Neural progenitor cell (in vitro differentiated cells): Measurements from ENCODE around the gene GPR162. TPM values are rescaled to one million over a fixed set of nuclear protein-coding genes. Genes with fewer than 3 reads are reported as not detected.

Experiments
- DNase-seq: peaks from one replicate; pipeline ENCODE4 v3.0.0-alpha.2; 2016; ENCODE audit warnings: low spot score
- H2AFZ ChIP-seq: fragments of 200-600 bp; sonication (generic); replicated peaks from 2 replicates; pipeline ENCODE4 v1.6.1; 2016; ENCODE audit warnings: antibody characterized with exemption
- H3F3A ChIP-seq: fragments of 200-600 bp; sonication (generic); 2 replicates; pipeline ENCODE4 v1.6.1; 2016; ENCODE audit warnings: antibody characterized with exemption, low read depth
- H3K27ac ChIP-seq: fragments of 200-600 bp; sonication (generic); 2 replicates; pipeline ENCODE4 v1.5.1; 2016; ENCODE audit warnings: mild to moderate bottlenecking
- H3K27me3 ChIP-seq: fragments of 200-600 bp; sonication (generic); 2 replicates; pipeline ENCODE4 v1.6.1; 2016; ENCODE audit warnings: mild to moderate bottlenecking, moderate library complexity
- H3K36me3 ChIP-seq: fragments of 200-600 bp; sonication (generic); 2 replicates; pipeline ENCODE4 v1.5.1; 2016
- H3K4me1 ChIP-seq: fragments of 200-600 bp; sonication (generic); 2 replicates; pipeline ENCODE4 v1.6.1; 2016; ENCODE audit warnings: mixed run types
- H3K4me2 ChIP-seq: fragments of 200-600 bp; sonication (generic); 2 replicates; pipeline ENCODE4 v1.6.1; 2016
- H3K4me3 ChIP-seq: fragments of 200-600 bp; sonication (generic); 2 replicates; pipeline ENCODE4 v1.5.1; 2016
- H3K79me2 ChIP-seq: fragments of 200-600 bp; sonication (generic); 2 replicates; pipeline ENCODE4 v1.6.1; 2016; ENCODE audit warnings: low read depth
- H3K9ac ChIP-seq: fragments of 200-600 bp; sonication (generic); 2 replicates; pipeline ENCODE4 v1.6.1; 2016
- H3K9me3 ChIP-seq: fragments of 200-600 bp; sonication (generic); 2 replicates; pipeline ENCODE4 v1.5.1; 2016; ENCODE audit warnings: low read depth
- H4K20me1 ChIP-seq: fragments of 200-600 bp; sonication (generic); 2 replicates; pipeline ENCODE4 v1.6.1; 2016; ENCODE audit warnings: low read depth
- H3K27ac Mint-ChIP-seq: 3 replicates; pipeline ENCODE4 v1.8.0; 2021; ENCODE audit warnings: mixed read lengths
- H3K27me3 Mint-ChIP-seq: 2 replicates; pipeline ENCODE4 v1.8.0; 2022; ENCODE audit warnings: low read depth, mild to moderate bottlenecking, inconsistent platforms, moderate library complexity, mixed read lengths; ENCODE audit not compliant: insufficient read depth
- H3K36me3 Mint-ChIP-seq: 3 replicates; pipeline ENCODE4 v1.8.0; 2021; ENCODE audit warnings: mixed read lengths
- H3K4me1 Mint-ChIP-seq: 3 replicates; pipeline ENCODE4 v1.8.0; 2021; ENCODE audit warnings: mixed read lengths
- H3K4me3 Mint-ChIP-seq: 3 replicates; pipeline ENCODE4 v1.8.0; 2021; ENCODE audit warnings: mild to moderate bottlenecking, moderate library complexity, mixed read lengths
- H3K9me3 Mint-ChIP-seq: 3 replicates; pipeline ENCODE4 v1.8.0; 2020; ENCODE audit warnings: mixed read lengths
- CTCF ChIP-seq: fragments of 200-600 bp; sonication (generic); IDR thresholded peaks from 2 replicates; pipeline ENCODE4 v1.5.1; 2017; ENCODE audit warnings: antibody characterized with exemption, mild to moderate bottlenecking
- EZH2 ChIP-seq: fragments of 200-600 bp; sonication (generic); IDR thresholded peaks from 2 replicates; pipeline ENCODE4 v1.6.1; 2017; ENCODE audit warnings: antibody characterized with exemption, mild to moderate bottlenecking, moderate library complexity
- EZH2phosphoT487 ChIP-seq: fragments of 200-600 bp; sonication (generic); IDR thresholded peaks from 2 replicates; pipeline ENCODE4 v1.6.1; 2017; ENCODE audit warnings: antibody characterized with exemption
- total RNA-seq: library from RNA; depleted of rRNA; stranded (reverse); fragments of >200 nt; gene quantifications from 2 replicates; pipeline ENCODE4 v1.2.3, GENCODE V29; 2015; ENCODE audit warnings: low replicate concordance

The GPR162 gene
- total RNA-seq, 1 donor from 2014 or later, result 10.0 TPM

GRCh38 chr12:6799147-6799546, 22.5 kb upstream of the GPR162 start:
- Histone ChIP-seq H3K36me3 (no peaks in the 10 kb centered on the region), H3K79me2 (no peaks in the 10 kb centered on the region), H4K20me1 (no peaks in the 10 kb centered on the region), H3K4me2 (no peak overlapping the region), H3K9ac (no peak overlapping the region), H3K4me1 (no peaks in the 10 kb centered on the region), H3F3A (peaks cover 3% of the 10 kb centered on the region), H3K4me3 (no peak overlapping the region), H3K9me3 (no peaks in the 10 kb centered on the region), H2AFZ (no peak overlapping the region), H3K27me3 (no peaks in the 10 kb centered on the region), H3K27ac (no peak overlapping the region)
- DNase-seq, result no peak
- Mint-ChIP-seq H3K27ac (no peak overlapping the region), H3K4me1 (peaks cover 9% of the 10 kb centered on the region), H3K36me3 (peaks cover under 1% of the 10 kb centered on the region), H3K9me3 (peaks cover 1% of the 10 kb centered on the region), H3K4me3 (no peak overlapping the region), H3K27me3 (peaks cover 1% of the 10 kb centered on the region)
- TF ChIP-seq EZH2 (no peak), CTCF (no peak), EZH2phosphoT487 (no peak)

GRCh38 chr12:6807170-6807569, 14.5 kb upstream of the GPR162 start:
- no peak overlapping the region for H3K9ac ChIP-seq
- no peak overlapping the region for H2AFZ ChIP-seq
- H3K4me1 Mint-ChIP-seq, result peaks cover 18% of the 10 kb centered on the region
- no peak overlapping the region for H3K27ac ChIP-seq
- no peaks in the 10 kb centered on the region for H3K27me3 ChIP-seq
- TF ChIP-seq EZH2phosphoT487 (no peak), EZH2 (no peak), CTCF (no peak)
- peaks cover 5% of the 10 kb centered on the region for H3K9me3 Mint-ChIP-seq
- no peaks in the 10 kb centered on the region for H3K36me3 ChIP-seq
- H3F3A ChIP-seq, result peaks cover 6% of the 10 kb centered on the region
- H3K9me3 ChIP-seq, result no peaks in the 10 kb centered on the region
- H3K4me1 ChIP-seq, result peaks cover 11% of the 10 kb centered on the region
- H4K20me1 ChIP-seq, result no peaks in the 10 kb centered on the region
- H3K27me3 Mint-ChIP-seq, result peaks cover 8% of the 10 kb centered on the region
- DNase-seq, result no peak
- H3K79me2 ChIP-seq, result no peaks in the 10 kb centered on the region
- peaks cover 2% of the 10 kb centered on the region for H3K36me3 Mint-ChIP-seq
- H3K27ac Mint-ChIP-seq, result no peak overlapping the region
- no peak overlapping the region for H3K4me3 ChIP-seq
- H3K4me3 Mint-ChIP-seq, result no peak overlapping the region
- no peak overlapping the region for H3K4me2 ChIP-seq

- peaks cover 6% of the 10 kb centered on the region for H3F3A ChIP-seq
- no peaks in the 10 kb centered on the region for H3K79me2 ChIP-seq
- no peak overlapping the region for H3K27ac ChIP-seq
- no peaks in the 10 kb centered on the region for H3K9me3 ChIP-seq
- H3K4me1 ChIP-seq, result peaks cover 11% of the 10 kb centered on the region
- no peaks in the 10 kb centered on the region for H4K20me1 ChIP-seq
- Mint-ChIP-seq H3K9me3 (peaks cover 4% of the 10 kb centered on the region), H3K27ac (no peak overlapping the region), H3K4me1 (peaks cover 18% of the 10 kb centered on the region), H3K27me3 (peaks cover 9% of the 10 kb centered on the region), H3K4me3 (no peak overlapping the region), H3K36me3 (peaks cover 2% of the 10 kb centered on the region)
- no peaks in the 10 kb centered on the region for H3K36me3 ChIP-seq
- no peak overlapping the region for H3K4me2 ChIP-seq
- no peak overlapping the region for H3K4me3 ChIP-seq
- TF ChIP-seq EZH2phosphoT487, result no peak
- no peak for TF ChIP-seq EZH2
- no peak for TF ChIP-seq CTCF
- no peak overlapping the region for H3K9ac ChIP-seq
- no peak for DNase-seq
- H3K27me3 ChIP-seq, result no peaks in the 10 kb centered on the region
- H2AFZ ChIP-seq, result no peak overlapping the region
Observed at GRCh38 chr12:6809056-6809455, 12.6 kb upstream of the GPR162 start.
